DOHH2 (cell line): Measurements from ENCODE around the gene STARD8.

Source experiments
- H3F3A ChIP-seq: fragments of 200-600 bp; sonication (generic), shearing (Covaris generic); 2 replicates; pipeline ENCODE4 v1.6.0; 2016; ENCODE audit warnings: antibody characterized with exemption, mild to moderate bottlenecking; ENCODE audit not compliant: control insufficient read depth, insufficient read depth
- H3K27ac ChIP-seq: fragments of 200-600 bp; sonication (generic); 2 replicates; pipeline ENCODE4 v1.5.1; 2014; ENCODE audit warnings: low read depth, mild to moderate bottlenecking, low read length, moderate library complexity
- H3K27me3 ChIP-seq: fragments of 200-600 bp; sonication (generic); 2 replicates; pipeline ENCODE4 v1.6.1; 2014; ENCODE audit warnings: mild to moderate bottlenecking, low read length, mixed read lengths; ENCODE audit not compliant: control insufficient read depth
- H3K36me3 ChIP-seq: fragments of 200-600 bp; sonication (generic); 2 replicates; pipeline ENCODE4 v1.6.1; 2014; ENCODE audit warnings: mild to moderate bottlenecking, low read length, moderate library complexity, mixed read lengths; ENCODE audit not compliant: control insufficient read depth
- H3K4me1 ChIP-seq: fragments of 200-600 bp; sonication (generic); 2 replicates; pipeline ENCODE4 v1.6.1; 2014; ENCODE audit warnings: mild to moderate bottlenecking, low read length, mixed read lengths; ENCODE audit not compliant: control insufficient read depth
- H3K4me2 ChIP-seq: fragments of 200-600 bp; sonication (generic); 2 replicates; pipeline ENCODE4 v1.6.0; 2014; ENCODE audit warnings: mild to moderate bottlenecking, low read length, moderate library complexity
- H3K4me3 ChIP-seq: fragments of 200-600 bp; sonication (generic); 2 replicates; pipeline ENCODE4 v1.5.1; 2014; ENCODE audit warnings: mild to moderate bottlenecking, low read length, mixed read lengths
- H3K79me2 ChIP-seq: fragments of 200-600 bp; sonication (generic); 2 replicates; pipeline ENCODE4 v1.6.1; 2014; ENCODE audit warnings: mild to moderate bottlenecking, low read length, mixed read lengths; ENCODE audit not compliant: control insufficient read depth
- H3K9me2 ChIP-seq: fragments of 200-600 bp; sonication (generic); replicated peaks from 2 replicates; pipeline ENCODE4 v1.6.1; 2014; ENCODE audit warnings: mild to moderate bottlenecking, low read length, mixed read lengths; ENCODE audit not compliant: control insufficient read depth
- H3K9me3 ChIP-seq: fragments of 200-600 bp; sonication (generic); 2 replicates; pipeline ENCODE4 v1.6.1; 2014; ENCODE audit warnings: antibody characterized with exemption, low read length, mixed read lengths; ENCODE audit not compliant: control insufficient read depth, insufficient read depth
- H4K20me1 ChIP-seq: fragments of 200-600 bp; sonication (generic); 2 replicates; pipeline ENCODE4 v1.6.0; 2014; ENCODE audit warnings: low read depth, mild to moderate bottlenecking, antibody characterized with exemption, low read length, moderate library complexity; ENCODE audit not compliant: control insufficient read depth, insufficient read depth
- EZH2phosphoT487 ChIP-seq: fragments of 200-600 bp; sonication (generic); IDR thresholded peaks from 2 replicates; pipeline ENCODE4 v1.6.1; 2017; ENCODE audit warnings: borderline replicate concordance, mild to moderate bottlenecking, antibody characterized with exemption, low read length, moderate library complexity, mixed read lengths
- TF ChIP-seq, protein P1 (sequence below): fragments of 200-600 bp; sonication (generic); IDR thresholded peaks from one replicate; pipeline ENCODE4 v1.5.1; 2014; ENCODE audit warnings: antibody characterized with exemption, mild to moderate bottlenecking, low read depth, low read length; ENCODE audit not compliant: poor library complexity, severe bottlenecking

The STARD8 gene

DNA sequence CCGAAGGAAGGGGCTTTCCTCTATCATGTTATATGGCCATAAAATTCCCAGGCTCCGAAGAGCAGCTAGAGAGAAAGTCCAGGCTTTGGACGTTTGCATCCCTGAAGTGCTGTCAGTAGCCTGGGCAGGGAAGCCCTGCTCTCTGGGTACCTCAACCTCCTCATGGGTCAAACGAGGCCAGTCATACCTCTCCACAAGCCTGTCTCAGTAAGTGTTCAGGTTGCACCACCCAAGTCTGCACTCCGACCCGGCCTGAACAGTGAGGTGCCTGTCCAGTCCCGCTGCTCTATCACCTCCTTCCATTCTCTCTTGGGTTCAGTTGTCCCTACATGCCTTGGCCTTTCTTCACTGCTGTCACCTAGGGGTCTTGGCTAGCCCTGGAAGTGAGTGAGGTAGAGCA, 78.9 kb downstream of the STARD8 start:
- H3K4me2 ChIP-seq = no peak overlapping the region
- H3K27ac ChIP-seq = no peak overlapping the region
- no peaks in the 10 kb centered on the region for H3K36me3 ChIP-seq
- no peaks in the 10 kb centered on the region for H3K4me1 ChIP-seq
- TF ChIP-seq, protein P1, sequence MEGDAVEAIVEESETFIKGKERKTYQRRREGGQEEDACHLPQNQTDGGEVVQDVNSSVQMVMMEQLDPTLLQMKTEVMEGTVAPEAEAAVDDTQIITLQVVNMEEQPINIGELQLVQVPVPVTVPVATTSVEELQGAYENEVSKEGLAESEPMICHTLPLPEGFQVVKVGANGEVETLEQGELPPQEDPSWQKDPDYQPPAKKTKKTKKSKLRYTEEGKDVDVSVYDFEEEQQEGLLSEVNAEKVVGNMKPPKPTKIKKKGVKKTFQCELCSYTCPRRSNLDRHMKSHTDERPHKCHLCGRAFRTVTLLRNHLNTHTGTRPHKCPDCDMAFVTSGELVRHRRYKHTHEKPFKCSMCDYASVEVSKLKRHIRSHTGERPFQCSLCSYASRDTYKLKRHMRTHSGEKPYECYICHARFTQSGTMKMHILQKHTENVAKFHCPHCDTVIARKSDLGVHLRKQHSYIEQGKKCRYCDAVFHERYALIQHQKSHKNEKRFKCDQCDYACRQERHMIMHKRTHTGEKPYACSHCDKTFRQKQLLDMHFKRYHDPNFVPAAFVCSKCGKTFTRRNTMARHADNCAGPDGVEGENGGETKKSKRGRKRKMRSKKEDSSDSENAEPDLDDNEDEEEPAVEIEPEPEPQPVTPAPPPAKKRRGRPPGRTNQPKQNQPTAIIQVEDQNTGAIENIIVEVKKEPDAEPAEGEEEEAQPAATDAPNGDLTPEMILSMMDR = no peak
- no peak for TF ChIP-seq EZH2phosphoT487
- H3K4me3 ChIP-seq = no peak overlapping the region
- H3K9me3 ChIP-seq = no peaks in the 10 kb centered on the region
- no peaks in the 10 kb centered on the region for H3K79me2 ChIP-seq
- no peaks in the 10 kb centered on the region for H3F3A ChIP-seq
- no peaks in the 10 kb centered on the region for H4K20me1 ChIP-seq
- H3K9me2 ChIP-seq = no peaks in the 10 kb centered on the region
- H3K27me3 ChIP-seq = no peaks in the 10 kb centered on the region

DNA sequence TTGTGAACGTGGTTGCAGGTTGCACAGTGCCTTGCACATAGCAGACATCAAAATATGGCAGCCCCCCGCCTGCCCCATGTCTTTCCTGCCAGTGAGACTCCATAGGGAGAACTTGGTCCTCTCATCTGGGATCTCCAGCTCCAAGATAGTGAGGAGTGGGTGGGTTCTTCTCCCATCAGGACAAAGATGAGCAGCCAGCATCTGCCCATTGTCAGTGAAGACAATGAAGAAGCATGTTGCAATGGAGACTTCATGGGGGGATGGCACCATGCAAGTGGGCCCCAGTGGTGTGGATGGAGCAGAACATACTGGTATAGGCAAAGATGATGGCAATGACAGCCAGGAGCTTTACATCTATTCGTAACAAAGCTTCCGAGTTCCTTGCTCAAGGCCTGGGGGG, 80.2 kb downstream of the STARD8 start:
- Histone ChIP-seq H4K20me1 (no peaks in the 10 kb centered on the region), H3K4me2 (no peak overlapping the region), H3K4me1 (no peaks in the 10 kb centered on the region), H3K27ac (no peak overlapping the region), H3K79me2 (no peaks in the 10 kb centered on the region), H3K9me2 (no peaks in the 10 kb centered on the region), H3K27me3 (no peaks in the 10 kb centered on the region), H3K9me3 (no peaks in the 10 kb centered on the region), H3K4me3 (no peak overlapping the region), H3K36me3 (no peaks in the 10 kb centered on the region), H3F3A (no peaks in the 10 kb centered on the region)
- TF ChIP-seq EZH2phosphoT487 = no peak
- TF ChIP-seq, protein P1 = no peak

DNA sequence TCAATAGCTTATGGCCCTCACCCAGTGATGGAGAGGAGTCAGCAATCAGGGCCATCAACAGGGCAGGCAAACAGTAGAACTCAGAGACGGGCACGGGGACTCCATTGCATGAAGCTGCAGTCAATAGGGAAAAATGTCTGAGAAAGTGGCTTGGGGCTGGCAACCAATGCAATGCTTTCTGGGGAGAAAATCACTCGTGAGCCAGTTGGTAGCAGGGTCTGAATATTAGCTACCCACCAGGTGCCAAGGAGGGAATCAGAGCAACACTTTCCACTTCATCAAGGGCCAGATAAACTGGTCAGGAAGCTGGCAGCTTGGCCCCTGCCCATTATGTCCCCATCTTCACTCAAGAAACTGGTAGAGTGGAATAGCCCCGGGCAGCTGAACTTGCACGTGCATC, 80.7 kb downstream of the STARD8 start:
- Histone ChIP-seq H3K36me3 (no peaks in the 10 kb centered on the region), H3K79me2 (no peaks in the 10 kb centered on the region)
- no peak for TF ChIP-seq EZH2phosphoT487
- TF ChIP-seq, protein P1 = no peak

DNA sequence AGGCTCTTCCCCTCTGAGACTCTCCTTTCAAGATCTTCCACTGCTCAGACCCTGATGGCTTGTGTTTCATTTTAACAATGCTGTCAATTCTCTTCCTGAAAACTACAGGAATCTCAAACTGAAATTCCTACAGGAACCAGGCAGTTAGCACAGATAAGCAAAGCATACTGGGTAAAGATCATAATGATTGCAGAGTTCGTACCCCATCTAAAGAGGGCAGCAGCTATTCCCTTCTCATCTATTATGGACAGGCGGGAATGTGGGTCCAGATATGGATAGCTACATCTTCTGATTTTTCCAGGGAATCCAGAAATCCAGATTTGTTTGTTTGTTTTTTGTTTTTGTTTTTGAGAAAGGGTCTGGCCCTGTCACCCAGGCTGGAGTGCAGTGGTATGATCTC, 83.8 kb downstream of the STARD8 start:
- Histone ChIP-seq H3K9me3 (no peaks in the 10 kb centered on the region), H3K9me2 (no peaks in the 10 kb centered on the region)

More for the DNA sequence above, 80.7 kb downstream of the STARD8 start:
- no peaks in the 10 kb centered on the region for H3K4me1 ChIP-seq
- H3K4me2 ChIP-seq = no peak overlapping the region
- no peaks in the 10 kb centered on the region for H3K9me2 ChIP-seq
- no peak overlapping the region for H3K27ac ChIP-seq
- no peaks in the 10 kb centered on the region for H3K27me3 ChIP-seq
- H3K9me3 ChIP-seq = no peaks in the 10 kb centered on the region
- H3K4me3 ChIP-seq = no peak overlapping the region
- H4K20me1 ChIP-seq = no peaks in the 10 kb centered on the region
- no peaks in the 10 kb centered on the region for H3F3A ChIP-seq

More for the DNA sequence above, 83.8 kb downstream of the STARD8 start:
- Histone ChIP-seq H4K20me1 (no peaks in the 10 kb centered on the region), H3K79me2 (no peaks in the 10 kb centered on the region), H3K36me3 (no peaks in the 10 kb centered on the region), H3K4me1 (no peaks in the 10 kb centered on the region), H3K4me3 (no peak overlapping the region), H3K4me2 (no peak overlapping the region), H3K27ac (no peak overlapping the region), H3K27me3 (no peaks in the 10 kb centered on the region), H3F3A (no peaks in the 10 kb centered on the region)
- no peak for TF ChIP-seq EZH2phosphoT487
- TF ChIP-seq, protein P1 = no peak
